Measurements from ENCODE around the gene PALD1. TPM values are rescaled to one million over a fixed set of nuclear protein-coding genes. Genes with fewer than 3 reads are reported as not detected.

The PALD1 gene
- total and polyA plus RNA-seq, 9 of the 15 experiments (the other 6 are each of a cell fraction or from before 2014, with no cell fraction given), result 0.03 to 0.29 (median 0.09) TPM; not detected in 2

GRCh38 chr10:70596110-70596798 lies 117.7 kb downstream of the PALD1 start (continued):
- peak; percentile 79 for TF ChIP-seq MGA (IDR thresholded peaks at IDR 0.05)
- TF ChIP-seq ZNF695 (CRISPR knock-in tag; IDR thresholded peaks at IDR 0.05), result 0 out of 2 replicates have a peak, but pooled peaks have one; percentile 19
- TF ChIP-seq ZNF699 (CRISPR knock-in tag; IDR thresholded peaks at IDR 0.05; ENCODE audit: insufficient replicate concordance), result no peak
- no peak for TF ChIP-seq ELF1 (tag; IDR thresholded peaks at IDR 0.05)
- TF ChIP-seq ZNF134 (CRISPR knock-in tag; conservative IDR thresholded peaks at IDR 0.05), result no peak
- TF ChIP-seq MLX (CRISPR knock-in tag; conservative IDR thresholded peaks at IDR 0.05), result no peak
- peak; percentile 15; the same call in 1 of the 2 replicates for TF ChIP-seq LEF1 (IDR thresholded peaks at IDR 0.05)
- TF ChIP-seq, protein P1, sequence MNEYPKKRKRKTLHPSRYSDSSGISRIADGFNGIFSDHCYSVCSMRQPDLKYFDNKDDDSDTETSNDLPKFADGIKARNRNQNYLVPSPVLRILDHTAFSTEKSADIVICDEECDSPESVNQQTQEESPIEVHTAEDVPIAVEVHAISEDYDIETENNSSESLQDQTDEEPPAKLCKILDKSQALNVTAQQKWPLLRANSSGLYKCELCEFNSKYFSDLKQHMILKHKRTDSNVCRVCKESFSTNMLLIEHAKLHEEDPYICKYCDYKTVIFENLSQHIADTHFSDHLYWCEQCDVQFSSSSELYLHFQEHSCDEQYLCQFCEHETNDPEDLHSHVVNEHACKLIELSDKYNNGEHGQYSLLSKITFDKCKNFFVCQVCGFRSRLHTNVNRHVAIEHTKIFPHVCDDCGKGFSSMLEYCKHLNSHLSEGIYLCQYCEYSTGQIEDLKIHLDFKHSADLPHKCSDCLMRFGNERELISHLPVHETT (CRISPR knock-in tag; conservative IDR thresholded peaks at IDR 0.05 in 1 of 2, IDR thresholded peaks at IDR 0.05 in 1 of 2), result 0 out of 4 replicates have a peak, but pooled peaks of 1 of the 2 experiments have one; percentile 1
- TF ChIP-seq ZFP1 (CRISPR knock-in tag; IDR thresholded peaks at IDR 0.05), result no peak
- TF ChIP-seq HSF4 (CRISPR knock-in tag; IDR thresholded peaks at IDR 0.05; ENCODE audit: borderline replicate concordance), result no peak
- TF ChIP-seq HNRNPK (IDR thresholded peaks at IDR 0.05; ENCODE audit: low read depth, low read length, poor library complexity, severe bottlenecking), result no peak
- TF ChIP-seq ZNF76 (CRISPR knock-in tag; IDR thresholded peaks at IDR 0.05; ENCODE audit: borderline replicate concordance), result no peak
- TF ChIP-seq, protein P2, sequence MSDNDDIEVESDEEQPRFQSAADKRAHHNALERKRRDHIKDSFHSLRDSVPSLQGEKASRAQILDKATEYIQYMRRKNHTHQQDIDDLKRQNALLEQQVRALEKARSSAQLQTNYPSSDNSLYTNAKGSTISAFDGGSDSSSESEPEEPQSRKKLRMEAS (CRISPR knock-in tag; IDR thresholded peaks at IDR 0.05), result peak; percentile 49; the same call in 1 of the 2 replicates
